T-helper 17 cell (primary cell): Measurements from ENCODE around the gene SUSD2. TPM values are rescaled to one million over a fixed set of nuclear protein-coding genes. Genes with fewer than 3 reads are reported as not detected.
"Not testable (repeated sequence)": the region's sequence is repeated elsewhere in the genome, so short reads cannot be mapped to it uniquely, and the experiment has no call there.

Experiments used
- ATAC-seq: fragments of 150-1000 bp; cut with Tn5 transposase; 2 replicates; pipeline ENCODE4 v1.10.0; 2021; ENCODE audit warnings: mild to moderate bottlenecking, moderate library complexity
- DNase-seq, 3 donors: peaks; one replicate each; pipeline versions ENCODE4 v3.0.0 to v3.0.0-alpha.2; 2020 to 2021
- H3K9me3 ChIP-seq: one replicate; pipeline ENCODE4 v1.7.0; 2013; ENCODE audit warnings: low read length, mild to moderate bottlenecking; ENCODE audit not compliant: control insufficient read depth, poor library complexity, severe bottlenecking
- H3K27ac Mint-ChIP-seq: one replicate; pipeline ENCODE4 v1.8.0; 2022; ENCODE audit warnings: mild to moderate bottlenecking, moderate library complexity, mixed read lengths
- H3K27me3 Mint-ChIP-seq: one replicate; pipeline ENCODE4 v1.8.0; 2022; ENCODE audit warnings: mixed read lengths
- H3K36me3 Mint-ChIP-seq: one replicate; pipeline ENCODE4 v1.8.0; 2022; ENCODE audit warnings: low read depth, mixed read lengths
- H3K4me1 Mint-ChIP-seq: one replicate; pipeline ENCODE4 v1.8.0; 2022; ENCODE audit warnings: mild to moderate bottlenecking, mixed read lengths
- H3K4me3 Mint-ChIP-seq: one replicate; pipeline ENCODE4 v1.8.0; 2022; ENCODE audit warnings: mild to moderate bottlenecking, moderate library complexity, mixed read lengths
- total RNA-seq, 4 donors: library from RNA in 2 of 4; stranded (reverse) in 2 of 4; gene quantifications; one replicate each; pipeline ENCODE4 v1.2.3 and lab custom pipeline; 2022 to 2026

Gene SUSD2
- total RNA-seq, 2 donors from 2014 or later = 0.80 to 1.1 TPM

DNA sequence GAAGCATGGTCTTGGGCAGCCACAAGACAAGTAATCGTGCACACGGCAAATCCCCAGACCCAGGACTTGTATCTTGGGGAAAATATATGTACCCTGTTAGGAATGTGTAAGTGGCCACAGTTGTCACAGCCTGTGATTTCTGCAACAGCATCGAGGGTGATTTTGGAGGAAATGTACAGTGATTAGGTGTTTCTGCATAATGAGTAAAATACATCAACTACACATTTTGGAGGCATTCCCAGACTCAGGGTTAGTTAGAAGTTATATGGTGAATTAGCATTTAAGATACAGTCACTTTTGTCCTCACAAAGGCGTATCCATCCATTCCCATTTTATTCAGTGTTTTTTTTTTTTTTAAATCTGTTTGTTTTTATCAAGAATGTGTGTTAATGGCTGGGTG lies 28.4 kb downstream of the SUSD2 start:
- H3K4me3 Mint-ChIP-seq = no peak overlapping the region

DNA sequence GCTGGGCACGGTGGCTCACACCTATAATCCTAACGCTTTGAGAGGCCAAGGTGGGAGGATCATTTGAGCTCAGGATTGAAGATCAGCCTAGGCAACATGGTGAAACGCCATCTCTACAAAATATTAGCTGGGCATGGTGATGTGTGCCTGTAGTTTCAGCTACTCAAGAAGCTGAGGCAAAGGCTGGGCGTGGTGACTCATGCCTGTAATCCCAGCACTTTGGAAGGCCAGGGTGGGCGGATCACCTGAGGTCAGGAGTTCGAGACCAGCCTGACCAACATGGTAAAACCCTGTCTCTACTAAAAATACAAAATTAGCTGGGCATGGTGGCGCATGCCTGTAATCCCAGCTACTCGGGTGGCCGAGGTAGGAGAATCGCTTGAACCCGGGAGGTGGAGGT lies 29.1 kb downstream of the SUSD2 start:
- not testable (repeated sequence) for H3K27ac Mint-ChIP-seq, ATAC-seq, H3K4me3 Mint-ChIP-seq

More for the DNA sequence above, 28.4 kb downstream of the SUSD2 start:
- H3K4me1 Mint-ChIP-seq = peaks cover 16% of the 10 kb centered on the region
- H3K27ac Mint-ChIP-seq = no peak overlapping the region
- no peaks in the 10 kb centered on the region for H3K9me3 ChIP-seq
- H3K27me3 Mint-ChIP-seq = peaks cover 9% of the 10 kb centered on the region
- DNase-seq (no peak), ATAC-seq (no peak)
- peaks cover 2% of the 10 kb centered on the region for H3K36me3 Mint-ChIP-seq

GRCh38 chr22:24211716-24212115 lies 30.4 kb downstream of the SUSD2 start:
- H3K4me1 Mint-ChIP-seq = peaks cover 14% of the 10 kb centered on the region
- H3K27me3 Mint-ChIP-seq, H3K9me3 ChIP-seq, DNase-seq, H3K4me3 Mint-ChIP-seq, H3K36me3 Mint-ChIP-seq, ATAC-seq, H3K27ac Mint-ChIP-seq: not testable (repeated sequence)

More for the DNA sequence above, 29.1 kb downstream of the SUSD2 start:
- not testable (repeated sequence) for H3K36me3 Mint-ChIP-seq, DNase-seq, H3K9me3 ChIP-seq, H3K27me3 Mint-ChIP-seq
- peaks cover 16% of the 10 kb centered on the region for H3K4me1 Mint-ChIP-seq

- H3K4me3 Mint-ChIP-seq, H3K9me3 ChIP-seq, H3K4me1 Mint-ChIP-seq, DNase-seq, H3K27ac Mint-ChIP-seq, H3K36me3 Mint-ChIP-seq, H3K27me3 Mint-ChIP-seq, ATAC-seq: not testable (repeated sequence)
These were observed 31.8 kb downstream of the SUSD2 start for GRCh38 chr22:24213111-24213510.

- H3K4me3 Mint-ChIP-seq = no peak overlapping the region
- peaks cover 3% of the 10 kb centered on the region for H3K4me1 Mint-ChIP-seq
- no peak for DNase-seq
- ATAC-seq = no peak
- H3K27ac Mint-ChIP-seq = no peak overlapping the region
- H3K27me3 Mint-ChIP-seq = peaks cover 4% of the 10 kb centered on the region
- H3K9me3 ChIP-seq = no peaks in the 10 kb centered on the region
- H3K36me3 Mint-ChIP-seq = no peaks in the 10 kb centered on the region
These were observed 33.4 kb downstream of the SUSD2 start for GRCh38 chr22:24214467-24215285.

DNA sequence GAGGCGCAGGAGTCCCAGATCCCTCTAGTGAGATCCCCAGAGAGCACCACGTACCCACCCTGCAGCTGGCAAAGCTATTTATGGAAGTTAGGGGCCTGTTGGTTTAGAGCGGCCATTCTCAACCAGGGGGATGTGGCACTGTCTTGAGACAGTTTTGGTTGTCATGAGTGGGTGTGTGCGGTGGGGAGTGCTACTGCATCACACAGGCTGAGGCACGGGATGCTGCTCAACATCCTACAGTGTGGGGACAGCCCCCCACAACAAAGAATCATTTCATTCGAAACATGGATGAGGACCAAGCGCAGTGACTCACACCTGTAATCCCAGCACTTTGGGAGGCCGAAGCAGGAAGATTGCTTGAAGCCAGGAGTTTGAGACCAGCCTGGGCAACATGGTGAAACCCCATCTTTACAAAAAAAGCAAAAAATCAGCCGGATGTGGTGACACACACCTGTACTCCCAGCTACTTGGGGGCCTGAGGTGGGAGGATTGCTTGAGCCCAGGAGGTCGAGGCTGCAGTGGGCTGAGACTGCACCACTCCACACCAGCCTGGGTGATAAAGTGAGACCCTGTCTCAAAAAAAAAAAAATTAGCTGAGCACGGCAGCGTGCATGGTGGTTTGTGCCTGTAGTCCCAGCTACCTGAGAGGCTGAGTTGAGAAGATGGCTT lies 35.4 kb downstream of the SUSD2 start:
- Mint-ChIP-seq H3K4me3 (no peak overlapping the region), H3K36me3 (no peaks in the 10 kb centered on the region), H3K4me1 (peaks cover 3% of the 10 kb centered on the region), H3K27me3 (peaks cover 4% of the 10 kb centered on the region), H3K27ac (no peak overlapping the region)
- ATAC-seq (no peak), DNase-seq (no peak)
- no peaks in the 10 kb centered on the region for H3K9me3 ChIP-seq

DNA sequence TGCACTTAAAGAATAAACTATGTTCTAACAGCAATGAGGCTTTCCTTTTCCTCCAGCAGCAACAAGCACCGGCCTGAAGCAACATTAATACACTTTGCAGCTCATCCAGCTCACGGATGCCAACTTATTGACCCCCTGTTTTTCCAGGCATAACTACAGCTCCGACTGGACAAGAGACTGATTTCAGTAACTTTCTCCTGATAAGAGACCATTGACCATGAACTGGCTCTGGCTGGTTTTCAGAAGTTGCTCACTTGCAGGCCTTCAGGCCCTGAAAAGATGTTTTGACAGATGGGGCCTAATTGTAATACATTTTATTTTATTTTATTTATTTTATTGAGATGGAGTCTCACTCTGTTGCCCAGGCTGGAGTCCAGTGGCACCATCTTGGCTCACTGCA lies 36.1 kb downstream of the SUSD2 start:
- no peaks in the 10 kb centered on the region for H3K36me3 Mint-ChIP-seq
- no peak overlapping the region for H3K4me3 Mint-ChIP-seq
- peaks cover 4% of the 10 kb centered on the region for H3K27me3 Mint-ChIP-seq
- ATAC-seq = no peak
- H3K4me1 Mint-ChIP-seq = peaks cover 3% of the 10 kb centered on the region
- no peak overlapping the region for H3K27ac Mint-ChIP-seq
- no peaks in the 10 kb centered on the region for H3K9me3 ChIP-seq
- DNase-seq = no peak

- Mint-ChIP-seq H3K27ac (no peak overlapping the region), H3K36me3 (no peaks in the 10 kb centered on the region), H3K4me3 (no peak overlapping the region), H3K27me3 (no peaks in the 10 kb centered on the region), H3K4me1 (peaks cover 3% of the 10 kb centered on the region)
- DNase-seq = no peak
- no peaks in the 10 kb centered on the region for H3K9me3 ChIP-seq
- no peak for ATAC-seq
These were observed 38.5 kb downstream of the SUSD2 start for GRCh38 chr22:24219750-24220149.

GRCh38 chr22:24224468-24224867 lies 43.2 kb downstream of the SUSD2 start:
- H3K4me3 Mint-ChIP-seq = no peak overlapping the region
- H3K9me3 ChIP-seq = no peaks in the 10 kb centered on the region
- H3K4me1 Mint-ChIP-seq = no peaks in the 10 kb centered on the region
- no peaks in the 10 kb centered on the region for H3K36me3 Mint-ChIP-seq
- H3K27ac Mint-ChIP-seq = no peak overlapping the region
- H3K27me3 Mint-ChIP-seq = no peaks in the 10 kb centered on the region
- no peak for ATAC-seq
- DNase-seq = no peak

- DNase-seq (no peak), ATAC-seq (no peak)
- no peak overlapping the region for H3K27ac Mint-ChIP-seq
- H3K4me3 Mint-ChIP-seq = no peak overlapping the region
- H3K9me3 ChIP-seq = no peaks in the 10 kb centered on the region
- no peaks in the 10 kb centered on the region for H3K36me3 Mint-ChIP-seq
- no peaks in the 10 kb centered on the region for H3K27me3 Mint-ChIP-seq
- H3K4me1 Mint-ChIP-seq = no peaks in the 10 kb centered on the region
These were observed 43.8 kb downstream of the SUSD2 start for GRCh38 chr22:24225044-24225601.

DNA sequence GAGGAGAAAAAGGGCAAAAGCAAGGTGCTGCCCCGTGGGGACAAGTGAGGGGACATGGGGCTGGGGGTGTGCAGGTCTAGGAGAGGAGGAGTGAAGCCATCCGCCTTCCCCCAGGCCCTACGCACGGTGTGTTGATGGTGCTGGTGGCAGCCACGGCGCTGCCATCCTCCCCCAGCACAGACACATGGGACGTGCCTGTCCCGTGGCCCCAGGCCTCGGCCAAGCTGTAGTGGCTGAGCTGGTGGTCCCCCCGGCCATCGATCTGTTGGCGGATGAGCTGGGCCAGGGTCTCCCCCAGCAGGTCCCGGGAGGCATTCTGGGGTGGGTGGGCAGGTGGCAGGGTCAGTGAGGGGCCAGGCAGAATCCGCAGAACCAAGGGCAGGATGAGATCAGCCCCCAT lies 44.7 kb downstream of the SUSD2 start:
- no peak overlapping the region for H3K27ac Mint-ChIP-seq
- H3K9me3 ChIP-seq = no peaks in the 10 kb centered on the region
- H3K4me3 Mint-ChIP-seq = no peak overlapping the region
- no peaks in the 10 kb centered on the region for H3K27me3 Mint-ChIP-seq
- DNase-seq (no peak), ATAC-seq (no peak)
- H3K36me3 Mint-ChIP-seq = no peaks in the 10 kb centered on the region
- no peaks in the 10 kb centered on the region for H3K4me1 Mint-ChIP-seq

- Mint-ChIP-seq H3K27me3 (no peaks in the 10 kb centered on the region), H3K27ac (no peak overlapping the region), H3K36me3 (no peaks in the 10 kb centered on the region), H3K4me3 (no peak overlapping the region), H3K4me1 (peaks cover 4% of the 10 kb centered on the region)
- no peaks in the 10 kb centered on the region for H3K9me3 ChIP-seq
- DNase-seq (peak; percentile 41 to 62 (median 43)), ATAC-seq (peak; percentile 75)
These were observed 49.8 kb downstream of the SUSD2 start for GRCh38 chr22:24230911-24231656.

DNA sequence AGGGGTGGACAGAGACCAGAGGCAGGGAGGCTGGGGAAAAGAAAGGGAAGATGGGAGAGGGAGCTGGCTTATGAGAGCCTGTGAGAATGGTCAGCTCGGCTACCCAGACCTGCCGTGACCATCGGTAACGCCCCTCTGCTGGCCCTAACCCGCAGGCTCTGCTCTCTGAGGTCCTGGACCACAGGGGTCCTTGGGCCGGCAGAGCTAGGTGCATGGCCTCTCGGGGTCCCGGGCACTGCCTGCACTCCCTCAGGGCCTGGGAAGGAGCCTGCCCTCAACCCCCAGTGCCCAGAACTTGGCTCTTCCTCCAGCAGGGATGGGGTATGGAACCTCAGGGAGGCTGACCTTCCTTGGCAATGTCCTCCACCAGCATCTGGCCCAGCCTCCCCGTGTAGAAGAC lies 50.4 kb downstream of the SUSD2 start:
- ATAC-seq = no peak
- H3K4me3 Mint-ChIP-seq = no peak overlapping the region
- no peaks in the 10 kb centered on the region for H3K9me3 ChIP-seq
- peaks cover 4% of the 10 kb centered on the region for H3K4me1 Mint-ChIP-seq
- no peaks in the 10 kb centered on the region for H3K27me3 Mint-ChIP-seq
- no peak overlapping the region for H3K27ac Mint-ChIP-seq
- no peak for DNase-seq
- no peaks in the 10 kb centered on the region for H3K36me3 Mint-ChIP-seq
